Right lobe of liver (tissue), 6 donors: ENCODE measurements around the gene OR2H2. TPM values are rescaled to one million over a fixed set of nuclear protein-coding genes. Genes with fewer than 3 reads are reported as not detected.

ENCODE experiments used
- ATAC-seq, 4 donors: fragments of 200-7000 bp; cut with Tn5 transposase; one replicate each; pipeline ENCODE4 v1.9.1; 2020; ENCODE audit warnings: mild to moderate bottlenecking in 4 of 4, moderate library complexity in 4 of 4
- DNase-seq, 3 donors: peaks; one replicate each; pipeline ENCODE4 v3.0.0-alpha.2; 2020
- H3K27ac ChIP-seq, 3 donors: fragments of 200-600 bp; one replicate each; pipeline ENCODE4 v1.8.0; 2022
- H3K27me3 ChIP-seq, 2 donors: fragments of 200-600 bp; one replicate each; pipeline ENCODE4 v1.8.0; 2022
- H3K36me3 ChIP-seq, 4 donors: fragments of 200-600 bp; sonication (generic) in 1 of 4; one replicate each; pipeline versions ENCODE4 v1.5.1 to v1.8.0; 2017 to 2022; ENCODE audit warnings: control low read depth in 1 of 4
- H3K4me1 ChIP-seq, 4 donors: fragments of 200-600 bp; sonication (generic) in 1 of 4; one replicate each; pipeline versions ENCODE4 v1.5.1 to v1.8.0; 2017 to 2022; ENCODE audit warnings: control low read depth in 1 of 4
- H3K4me3 ChIP-seq, 3 donors: fragments of 200-600 bp; one replicate each; pipeline ENCODE4 v1.8.0; 2022
- H3K9me3 ChIP-seq, 4 donors: fragments of 200-600 bp; sonication (generic) in 1 of 4; one replicate each; pipeline versions ENCODE4 v1.5.1 to v1.8.0; 2017 to 2022; ENCODE audit warnings: control low read depth in 1 of 4
- CTCF ChIP-seq, 4 donors: fragments of 200-600 bp in 3 of 4; fragments of 450-650 bp in 1 of 4; IDR thresholded peaks; one replicate each; pipeline versions ENCODE4 v1.5.1 to v1.8.0; 2016 to 2022; ENCODE audit warnings: antibody characterized with exemption in 4 of 4, mild to moderate bottlenecking in 2 of 4
- POLR2A ChIP-seq: fragments of 450-650 bp; IDR thresholded peaks from one replicate; pipeline ENCODE4 v1.6.1; 2017; ENCODE audit warnings: antibody characterized with exemption, mild to moderate bottlenecking
- WGBS: methylation state at CpG from one replicate; pipeline ENCODE4 v1.1.6; 2018; ENCODE audit warnings: low coverage, low lambda C conversion rate; ENCODE audit not compliant: insufficient coverage; ENCODE audit errors: missing lambda C conversion rate; 5-methylcytosine and 5-hydroxymethylcytosine counted together
- intact Hi-C, 2 donors: fragments of 100-400 bp; cut with DNase I; formaldehyde crosslinking; loops; one replicate each; pipeline versions ENCODE4 v1.11.2 to v1.14.1; 2022
- total RNA-seq, 6 experiments: library from RNA; depleted of rRNA in 2 of 6; stranded (reverse); fragments of >200 nt in 2 of 6; fragmentation: NEBNext Ultra II Directional in 3 of 6; extraction: Animal tissue kit (Norgen Biotek cat#: 25700) in 3 of 6; gene quantifications; one replicate each; pipeline versions ENCODE4 v1.1.0 to v1.2.4, GENCODE V29; 2016 to 2023
- donor health status: DM: no; HTN: yes; CAD: no.
- donor health status: DM: no; HTN: no; CAD: no.
- donor health status: DM: no; HTN: no; CAD: no.
- donor health status: DM: no; HTN: yes; CAD: no.
- donor health status: DM: no; HTN: yes; CAD: no.

Gene OR2H2
- total RNA-seq, 6 experiments from 2014 or later, result not detected

- H3K27me3 ChIP-seq, result no peaks in the 10 kb centered on the region
- H3K4me1 ChIP-seq, result no peaks in the 10 kb centered on the region
- TF ChIP-seq CTCF (IDR thresholded peaks at IDR 0.05) (no peak), POLR2A (no peak)
Measured at GRCh38 chr6:29567541-29567940, 17.4 kb upstream of the OR2H2 start.

GRCh38 chr6:29567991-29568390, 16.9 kb upstream of the OR2H2 start:
- Histone ChIP-seq H3K27ac (no peak overlapping the region), H3K27me3 (no peaks in the 10 kb centered on the region), H3K4me1 (no peaks in the 10 kb centered on the region), H3K9me3 (no peaks in the 10 kb centered on the region), H3K4me3 (no peak overlapping the region), H3K36me3 (no peaks in the 10 kb centered on the region)
- no peak for TF ChIP-seq CTCF (IDR thresholded peaks at IDR 0.05)
- TF ChIP-seq POLR2A, result no peak
- DNase-seq, result no peak
- WGBS, result 65% methylated on average over 5 of the region's 5 CpGs
- intact Hi-C loops, result no loop called here
- no peak for ATAC-seq

More at GRCh38 chr6:29567541-29567940, 17.4 kb upstream of the OR2H2 start:
- DNase-seq, result no peak
- H3K27ac ChIP-seq, result no peak overlapping the region
- no peaks in the 10 kb centered on the region for H3K36me3 ChIP-seq
- no peaks in the 10 kb centered on the region for H3K9me3 ChIP-seq
- intact Hi-C loops, result no loop called here
- WGBS, result 52% methylated on average over 2 of the region's 2 CpGs
- no peak overlapping the region for H3K4me3 ChIP-seq
- ATAC-seq, result no peak

- DNase-seq (no peak), ATAC-seq (no peak)
- intact Hi-C loops, result no loop called here
- no peak for TF ChIP-seq POLR2A
- TF ChIP-seq CTCF (IDR thresholded peaks at IDR 0.05), result no peak
- Histone ChIP-seq H3K27me3 (no peaks in the 10 kb centered on the region), H3K36me3 (no peaks in the 10 kb centered on the region), H3K4me3 (no peak overlapping the region), H3K9me3 (no peaks in the 10 kb centered on the region), H3K4me1 (no peaks in the 10 kb centered on the region), H3K27ac (no peak overlapping the region)
Measured at GRCh38 chr6:29576056-29576455, 8.9 kb upstream of the OR2H2 start.

GRCh38 chr6:29577544-29577943, 7.4 kb upstream of the OR2H2 start:
- 72% methylated on average over 7 of the region's 7 CpGs for WGBS
- Histone ChIP-seq H3K36me3 (no peaks in the 10 kb centered on the region), H3K27ac (no peak overlapping the region), H3K4me1 (no peaks in the 10 kb centered on the region), H3K27me3 (no peaks in the 10 kb centered on the region), H3K4me3 (no peak overlapping the region), H3K9me3 (no peaks in the 10 kb centered on the region)
- intact Hi-C loops, result no loop called here
- no peak for TF ChIP-seq POLR2A
- TF ChIP-seq CTCF (IDR thresholded peaks at IDR 0.05), result no peak
- DNase-seq, result no peak
- ATAC-seq, result no peak

- 3% methylated on average over 3 of the region's 3 CpGs for WGBS
- intact Hi-C loops, result no loop called here
- DNase-seq, result no peak
Measured at GRCh38 chr6:29589423-29590048, 4.6 kb downstream of the OR2H2 start.

More at GRCh38 chr6:29589423-29590048, 4.6 kb downstream of the OR2H2 start:
- peak; percentile 82 to 93 (median 86) for ATAC-seq
- H3K4me1 ChIP-seq, result no peaks in the 10 kb centered on the region
- H3K9me3 ChIP-seq, result no peaks in the 10 kb centered on the region
- H3K36me3 ChIP-seq, result no peaks in the 10 kb centered on the region
- TF ChIP-seq CTCF (IDR thresholded peaks at IDR 0.05) (peak; percentile 94 to 96 (median 96)), POLR2A (no peak)
- no peak overlapping the region for H3K4me3 ChIP-seq
- H3K27me3 ChIP-seq, result no peaks in the 10 kb centered on the region
- no peak overlapping the region for H3K27ac ChIP-seq
